WTC11 (cell line): ENCODE measurements around the gene COMTD1.
"Not testable (repeated sequence)": the region's sequence is repeated elsewhere in the genome, so short reads cannot be mapped to it uniquely, and the experiment has no call there.

Experiments used
- IRF2 ChIP-seq: sonication (generic); formaldehyde crosslinking; IDR thresholded peaks from 2 replicates; pipeline ENCODE4 v1.8.0; 2022; ENCODE audit warnings: low read depth, missing genetic modification reagents, borderline replicate concordance
- ZNF121 ChIP-seq: sonication (generic); formaldehyde crosslinking; IDR thresholded peaks from 2 replicates; pipeline ENCODE4 v1.8.0; 2023; ENCODE audit warnings: missing genetic modification reagents
- ZNF232 ChIP-seq: sonication (generic); formaldehyde crosslinking; IDR thresholded peaks from 2 replicates; pipeline ENCODE4 v1.8.0; 2022; ENCODE audit warnings: mild to moderate bottlenecking, missing genetic modification reagents
- ZNF423 ChIP-seq: fragments of 250-450 bp; sonication (Bioruptor Pico); IDR thresholded peaks from 2 replicates; pipeline ENCODE4 v2.1.2; 2022; ENCODE audit warnings: mild to moderate bottlenecking, moderate library complexity
- TF ChIP-seq, protein P1 (sequence below): sonication (generic); formaldehyde crosslinking; IDR thresholded peaks from 2 replicates; pipeline ENCODE4 v1.8.0; 2023; ENCODE audit warnings: missing genetic modification reagents, mild to moderate bottlenecking, borderline replicate concordance
- TF ChIP-seq, protein P2 (sequence below): sonication (generic); formaldehyde crosslinking; IDR thresholded peaks from 2 replicates; pipeline ENCODE4 v1.8.0; 2022; ENCODE audit warnings: mild to moderate bottlenecking, missing genetic modification reagents
- TF ChIP-seq, protein P3 (sequence below): fragments of 200-600 bp; IDR thresholded peaks from 2 replicates; pipeline ENCODE4 v1.8.0; 2022; ENCODE audit warnings: antibody characterized with exemption

DNA sequence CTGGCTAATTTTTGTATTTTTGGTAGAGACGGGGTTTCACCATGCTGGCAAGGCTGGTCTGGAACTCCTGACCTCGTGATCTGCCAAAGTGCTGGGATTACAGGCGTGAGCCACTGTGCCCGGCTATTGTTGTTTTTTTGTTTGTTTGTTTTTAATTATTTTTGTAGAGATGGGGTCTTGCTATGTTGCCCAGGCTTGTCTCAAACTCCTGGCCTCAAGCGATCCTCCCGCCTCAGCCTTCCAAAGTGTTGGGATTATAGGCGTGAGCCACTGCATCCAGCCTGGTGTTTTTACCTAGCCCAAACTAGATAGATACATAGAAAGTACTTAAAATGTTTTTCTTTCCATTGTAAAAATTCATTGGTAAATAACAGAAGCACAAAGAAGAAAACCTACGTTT is 14.3 kb downstream of the COMTD1 start:
- TF ChIP-seq, protein P1, sequence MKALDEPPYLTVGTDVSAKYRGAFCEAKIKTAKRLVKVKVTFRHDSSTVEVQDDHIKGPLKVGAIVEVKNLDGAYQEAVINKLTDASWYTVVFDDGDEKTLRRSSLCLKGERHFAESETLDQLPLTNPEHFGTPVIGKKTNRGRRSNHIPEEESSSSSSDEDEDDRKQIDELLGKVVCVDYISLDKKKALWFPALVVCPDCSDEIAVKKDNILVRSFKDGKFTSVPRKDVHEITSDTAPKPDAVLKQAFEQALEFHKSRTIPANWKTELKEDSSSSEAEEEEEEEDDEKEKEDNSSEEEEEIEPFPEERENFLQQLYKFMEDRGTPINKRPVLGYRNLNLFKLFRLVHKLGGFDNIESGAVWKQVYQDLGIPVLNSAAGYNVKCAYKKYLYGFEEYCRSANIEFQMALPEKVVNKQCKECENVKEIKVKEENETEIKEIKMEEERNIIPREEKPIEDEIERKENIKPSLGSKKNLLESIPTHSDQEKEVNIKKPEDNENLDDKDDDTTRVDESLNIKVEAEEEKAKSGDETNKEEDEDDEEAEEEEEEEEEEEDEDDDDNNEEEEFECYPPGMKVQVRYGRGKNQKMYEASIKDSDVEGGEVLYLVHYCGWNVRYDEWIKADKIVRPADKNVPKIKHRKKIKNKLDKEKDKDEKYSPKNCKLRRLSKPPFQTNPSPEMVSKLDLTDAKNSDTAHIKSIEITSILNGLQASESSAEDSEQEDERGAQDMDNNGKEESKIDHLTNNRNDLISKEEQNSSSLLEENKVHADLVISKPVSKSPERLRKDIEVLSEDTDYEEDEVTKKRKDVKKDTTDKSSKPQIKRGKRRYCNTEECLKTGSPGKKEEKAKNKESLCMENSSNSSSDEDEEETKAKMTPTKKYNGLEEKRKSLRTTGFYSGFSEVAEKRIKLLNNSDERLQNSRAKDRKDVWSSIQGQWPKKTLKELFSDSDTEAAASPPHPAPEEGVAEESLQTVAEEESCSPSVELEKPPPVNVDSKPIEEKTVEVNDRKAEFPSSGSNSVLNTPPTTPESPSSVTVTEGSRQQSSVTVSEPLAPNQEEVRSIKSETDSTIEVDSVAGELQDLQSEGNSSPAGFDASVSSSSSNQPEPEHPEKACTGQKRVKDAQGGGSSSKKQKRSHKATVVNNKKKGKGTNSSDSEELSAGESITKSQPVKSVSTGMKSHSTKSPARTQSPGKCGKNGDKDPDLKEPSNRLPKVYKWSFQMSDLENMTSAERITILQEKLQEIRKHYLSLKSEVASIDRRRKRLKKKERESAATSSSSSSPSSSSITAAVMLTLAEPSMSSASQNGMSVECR (CRISPR knock-in tag): not testable (repeated sequence)
- TF ChIP-seq, protein P2, sequence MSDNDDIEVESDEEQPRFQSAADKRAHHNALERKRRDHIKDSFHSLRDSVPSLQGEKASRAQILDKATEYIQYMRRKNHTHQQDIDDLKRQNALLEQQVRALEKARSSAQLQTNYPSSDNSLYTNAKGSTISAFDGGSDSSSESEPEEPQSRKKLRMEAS (CRISPR knock-in tag): not testable (repeated sequence)
- peak; percentile 88 for TF ChIP-seq ZNF121 (CRISPR knock-in tag)
- TF ChIP-seq, protein P3, sequence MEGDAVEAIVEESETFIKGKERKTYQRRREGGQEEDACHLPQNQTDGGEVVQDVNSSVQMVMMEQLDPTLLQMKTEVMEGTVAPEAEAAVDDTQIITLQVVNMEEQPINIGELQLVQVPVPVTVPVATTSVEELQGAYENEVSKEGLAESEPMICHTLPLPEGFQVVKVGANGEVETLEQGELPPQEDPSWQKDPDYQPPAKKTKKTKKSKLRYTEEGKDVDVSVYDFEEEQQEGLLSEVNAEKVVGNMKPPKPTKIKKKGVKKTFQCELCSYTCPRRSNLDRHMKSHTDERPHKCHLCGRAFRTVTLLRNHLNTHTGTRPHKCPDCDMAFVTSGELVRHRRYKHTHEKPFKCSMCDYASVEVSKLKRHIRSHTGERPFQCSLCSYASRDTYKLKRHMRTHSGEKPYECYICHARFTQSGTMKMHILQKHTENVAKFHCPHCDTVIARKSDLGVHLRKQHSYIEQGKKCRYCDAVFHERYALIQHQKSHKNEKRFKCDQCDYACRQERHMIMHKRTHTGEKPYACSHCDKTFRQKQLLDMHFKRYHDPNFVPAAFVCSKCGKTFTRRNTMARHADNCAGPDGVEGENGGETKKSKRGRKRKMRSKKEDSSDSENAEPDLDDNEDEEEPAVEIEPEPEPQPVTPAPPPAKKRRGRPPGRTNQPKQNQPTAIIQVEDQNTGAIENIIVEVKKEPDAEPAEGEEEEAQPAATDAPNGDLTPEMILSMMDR: not testable (repeated sequence)
- TF ChIP-seq ZNF232; ZNF423 (CRISPR knock-in tag); IRF2 (CRISPR knock-in tag): not testable (repeated sequence)
